Lower lobe of right lung (tissue), 2 donors: ENCODE results near the gene PPP2R5A. TPM values are rescaled to one million over a fixed set of nuclear protein-coding genes. Genes with fewer than 3 reads are reported as not detected.
A peak's percentile ranks its signal among the peaks of the same experiment; 100 is the strongest.

Experiments
- ATAC-seq, 2 donors: fragments of 200-7000 bp; cut with Tn5 transposase; one replicate each; pipeline ENCODE4 v1.9.1; 2020 to 2022; ENCODE audit warnings: mild to moderate bottlenecking in 2 of 2, moderate library complexity in 2 of 2
- DNase-seq: peaks from one replicate; pipeline ENCODE4 v3.0.0-alpha.2; 2020
- H3K27ac ChIP-seq: fragments of 200-600 bp; one replicate; pipeline ENCODE4 v1.8.0; 2022
- H3K27me3 ChIP-seq: fragments of 200-600 bp; one replicate; pipeline ENCODE4 v1.8.0; 2022; ENCODE audit warnings: low read depth
- H3K36me3 ChIP-seq: fragments of 200-600 bp; one replicate; pipeline ENCODE4 v1.8.0; 2022; ENCODE audit warnings: mild to moderate bottlenecking
- H3K4me1 ChIP-seq: fragments of 200-600 bp; one replicate; pipeline ENCODE4 v1.8.0; 2022
- H3K4me3 ChIP-seq: fragments of 200-600 bp; one replicate; pipeline ENCODE4 v1.8.0; 2022; ENCODE audit warnings: mild to moderate bottlenecking
- H3K9me3 ChIP-seq: fragments of 200-600 bp; one replicate; pipeline ENCODE4 v1.8.0; 2022
- CTCF ChIP-seq: fragments of 200-600 bp; IDR thresholded peaks from one replicate; pipeline ENCODE4 v1.8.0; 2022; ENCODE audit warnings: antibody characterized with exemption, mild to moderate bottlenecking
- intact Hi-C: fragments of 100-400 bp; cut with DNase I; formaldehyde crosslinking; loops from one replicate; pipeline ENCODE4 v1.11.0; 2022
- total RNA-seq: library from RNA; stranded (reverse); fragmentation: NEBNext Ultra II Directional; extraction: Animal tissue kit (Norgen Biotek cat#: 25700); gene quantifications from one replicate; pipeline ENCODE4 v1.2.1, GENCODE V29; 2021
- donor health status: DM: no; HTN: yes; CAD: no; lungs with severe emphysema.

The PPP2R5A gene
- total RNA-seq, 1 donor from 2014 or later: 91.5 TPM

- TF ChIP-seq CTCF: no peak
- DNase-seq (no peak), ATAC-seq (no peak)
- Histone ChIP-seq H3K4me3 (no peak overlapping the region), H3K36me3 (peaks cover 88% of the 10 kb centered on the region), H3K4me1 (no peaks in the 10 kb centered on the region), H3K27me3 (no peaks in the 10 kb centered on the region), H3K9me3 (no peaks in the 10 kb centered on the region), H3K27ac (no peak overlapping the region)
- intact Hi-C loops: no loop called here
These were observed 69.3 kb downstream of the PPP2R5A start for GRCh38 chr1:212354464-212354863.

GRCh38 chr1:212355230-212355969 is 70.2 kb downstream of the PPP2R5A start:
- intact Hi-C loops: no loop called here
- Histone ChIP-seq H3K4me1 (no peaks in the 10 kb centered on the region), H3K36me3 (peaks cover 88% of the 10 kb centered on the region), H3K27ac (no peak overlapping the region), H3K27me3 (no peaks in the 10 kb centered on the region), H3K4me3 (no peak overlapping the region), H3K9me3 (no peaks in the 10 kb centered on the region)
- TF ChIP-seq CTCF: no peak
- no peak for DNase-seq
- ATAC-seq: no peak

GRCh38 chr1:212359794-212360479 is 74.7 kb downstream of the PPP2R5A start:
- DNase-seq (no peak), ATAC-seq (no peak)
- Histone ChIP-seq H3K4me3 (no peak overlapping the region), H3K9me3 (no peaks in the 10 kb centered on the region), H3K4me1 (no peaks in the 10 kb centered on the region), H3K27ac (no peak overlapping the region), H3K36me3 (peaks cover 90% of the 10 kb centered on the region), H3K27me3 (no peaks in the 10 kb centered on the region)
- intact Hi-C loops: no loop called here
- TF ChIP-seq CTCF: no peak

DNA sequence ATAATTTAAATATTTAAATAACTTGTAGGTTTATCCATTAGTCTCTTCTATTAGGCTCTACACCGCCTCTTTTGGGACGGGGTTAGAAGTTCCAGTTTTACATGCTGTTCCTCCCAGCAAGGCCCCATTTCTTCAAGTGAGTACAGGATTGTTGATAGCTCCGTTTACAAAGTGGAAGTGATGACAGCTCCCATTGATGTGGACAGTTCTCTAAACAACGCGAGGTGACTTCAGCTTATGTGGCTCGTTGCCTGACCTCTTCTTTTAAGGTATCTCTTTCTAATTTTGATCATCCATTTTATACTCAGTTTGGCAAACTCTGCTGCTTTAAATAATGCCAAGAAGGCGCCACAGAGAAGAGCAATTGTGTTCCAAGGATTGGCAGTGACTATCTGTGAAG is 79.8 kb downstream of the PPP2R5A start:
- ATAC-seq: no peak
- Histone ChIP-seq H3K4me3 (no peak overlapping the region), H3K4me1 (no peaks in the 10 kb centered on the region), H3K27me3 (no peaks in the 10 kb centered on the region), H3K36me3 (peaks cover 71% of the 10 kb centered on the region), H3K9me3 (no peaks in the 10 kb centered on the region), H3K27ac (no peak overlapping the region)
- intact Hi-C loops: no loop called here
- TF ChIP-seq CTCF: no peak
- no peak for DNase-seq

- no peaks in the 10 kb centered on the region for H3K27me3 ChIP-seq
- no peak overlapping the region for H3K4me3 ChIP-seq
- TF ChIP-seq CTCF: no peak
- DNase-seq (no peak), ATAC-seq (peak; percentile 16 to 43)
- H3K36me3 ChIP-seq: peaks cover 51% of the 10 kb centered on the region
- intact Hi-C loops: no loop called here
- H3K27ac ChIP-seq: no peak overlapping the region
- no peaks in the 10 kb centered on the region for H3K4me1 ChIP-seq
- H3K9me3 ChIP-seq: no peaks in the 10 kb centered on the region
These were observed 81.7 kb downstream of the PPP2R5A start for GRCh38 chr1:212366901-212367300.
